HEK293 (cell line): ENCODE data around the gene ACSS1.

Source experiments
- CTCF ChIA-PET: fragments of 350-600 bp; formaldehyde crosslinking; extraction: SDS; loops from one replicate; lab custom pipeline; 2021; ENCODE audit warnings: antibody characterized with exemption; lab: Yijun Ruan, JAX
- POLR2A ChIA-PET: fragments of 300-600 bp; formaldehyde crosslinking; extraction: SDS; loops from one replicate; lab custom pipeline; 2020; ENCODE audit warnings: antibody characterized with exemption, inconsistent platforms; lab: Yijun Ruan, JAX
- H3K27ac ChIP-seq: fragments of 200-500 bp; sonication (Bioruptor generic); 2 replicates; pipeline ENCODE4 v1.5.1; 2014; ENCODE audit warnings: low read depth, low read length, control low read depth, inconsistent platforms; ENCODE audit errors: extremely low read depth
- H3K36me3 ChIP-seq, 2 experiments: fragments of 200-500 bp in 1 of 2; sonication (Bioruptor generic) in 1 of 2; 1 replicate in 1 of 2; 2 replicates in 1 of 2; pipeline ENCODE4 v1.5.1; 2014 to 2017; ENCODE audit warnings: inconsistent platforms in 2 of 2, low read length in 2 of 2; ENCODE audit not compliant: control insufficient read depth in 2 of 2, insufficient read depth in 1 of 2
- H3K4me1 ChIP-seq: fragments of 200-500 bp; sonication (Bioruptor generic); 2 replicates; pipeline ENCODE4 v1.5.1; 2014; ENCODE audit warnings: mild to moderate bottlenecking, low read length, inconsistent platforms; ENCODE audit not compliant: control insufficient read depth, insufficient read depth
- H3K4me3 ChIP-seq: 2 replicates; pipeline ENCODE4 v1.5.1; 2011; ENCODE audit warnings: low read depth, mild to moderate bottlenecking, control low read depth, low read length, moderate library complexity
- H3K9me3 ChIP-seq: fragments of 200-500 bp; sonication (Bioruptor generic); 2 replicates; pipeline ENCODE4 v1.5.1; 2014; ENCODE audit warnings: low read depth, low read length, inconsistent platforms; ENCODE audit not compliant: control insufficient read depth, insufficient read depth
- KLF9 ChIP-seq: fragments of 450-650 bp; formaldehyde crosslinking; IDR thresholded peaks from 2 replicates; pipeline ENCODE4 v1.5.1; 2016; ENCODE audit warnings: missing biosample characterization, missing genetic modification characterization, low read depth
- OSR2 ChIP-seq: fragments of 450-650 bp; formaldehyde crosslinking; IDR thresholded peaks from 2 replicates; pipeline ENCODE4 v1.5.1; 2016; ENCODE audit warnings: missing biosample characterization, missing genetic modification characterization
- SCRT1 ChIP-seq: fragments of 450-650 bp; formaldehyde crosslinking; IDR thresholded peaks from 2 replicates; pipeline ENCODE4 v1.5.1; 2016; ENCODE audit warnings: missing biosample characterization, missing genetic modification characterization, borderline replicate concordance
- ZFP3 ChIP-seq: fragments of 450-650 bp; formaldehyde crosslinking; IDR thresholded peaks from 2 replicates; pipeline ENCODE4 v1.5.1; 2016; ENCODE audit warnings: low read depth, missing biosample characterization, missing genetic modification characterization
- ZNF114 ChIP-seq: fragments of 450-650 bp; formaldehyde crosslinking; IDR thresholded peaks from 2 replicates; pipeline ENCODE4 v1.5.0; 2017; ENCODE audit warnings: missing biosample characterization, missing genetic modification characterization
- ZNF157 ChIP-seq: fragments of 450-650 bp; formaldehyde crosslinking; IDR thresholded peaks from 2 replicates; pipeline ENCODE4 v1.5.1; 2016; ENCODE audit warnings: missing biosample characterization, missing genetic modification characterization
- ZNF174 ChIP-seq: fragments of 450-650 bp; formaldehyde crosslinking; IDR thresholded peaks from 2 replicates; pipeline ENCODE4 v1.5.0; 2017; ENCODE audit warnings: missing biosample characterization, mild to moderate bottlenecking, missing genetic modification characterization
- ZNF248 ChIP-seq: fragments of 450-650 bp; formaldehyde crosslinking; IDR thresholded peaks from 2 replicates; pipeline ENCODE4 v1.5.1; 2017; ENCODE audit warnings: missing biosample characterization, missing genetic modification characterization
- ZNF623 ChIP-seq: fragments of 450-650 bp; formaldehyde crosslinking; IDR thresholded peaks from 2 replicates; pipeline ENCODE4 v1.5.1; 2016; ENCODE audit warnings: missing biosample characterization, missing genetic modification characterization
- ZNF792 ChIP-seq: fragments of 450-650 bp; formaldehyde crosslinking; IDR thresholded peaks from 2 replicates; pipeline ENCODE4 v1.5.1; 2016; ENCODE audit warnings: missing biosample characterization, missing genetic modification characterization
- ZNF843 ChIP-seq: fragments of 450-650 bp; formaldehyde crosslinking; IDR thresholded peaks from 2 replicates; pipeline ENCODE4 v1.5.1; 2016; ENCODE audit warnings: missing biosample characterization, missing genetic modification characterization
- TF ChIP-seq, protein P1 (sequence below): fragments of 450-650 bp; IDR thresholded peaks from 2 replicates; pipeline ENCODE4 v1.5.1; 2018; ENCODE audit warnings: missing biosample characterization, mild to moderate bottlenecking, missing genetic modification characterization
- TF ChIP-seq, protein P2 (sequence below): fragments of 450-650 bp; formaldehyde crosslinking; IDR thresholded peaks from 2 replicates; pipeline ENCODE4; 2016; ENCODE audit warnings: missing biosample characterization, missing genetic modification characterization
- TF ChIP-seq, protein P3 (sequence below): fragments of 450-650 bp; formaldehyde crosslinking; IDR thresholded peaks from 2 replicates; pipeline ENCODE4 v1.5.1; 2016; ENCODE audit warnings: missing biosample characterization, missing genetic modification characterization
- TF ChIP-seq, protein P4 (sequence below): fragments of 450-650 bp; formaldehyde crosslinking; IDR thresholded peaks from 2 replicates; pipeline ENCODE4 v1.5.0; 2017; ENCODE audit warnings: missing biosample characterization, missing genetic modification characterization, borderline replicate concordance
- TF ChIP-seq, protein P5 (sequence below): fragments of 450-650 bp; formaldehyde crosslinking; IDR thresholded peaks from 2 replicates; pipeline ENCODE4 v1.5.1; 2016; ENCODE audit warnings: missing biosample characterization, missing genetic modification characterization, borderline replicate concordance
- TF ChIP-seq, protein P6 (sequence below): fragments of 450-650 bp; formaldehyde crosslinking; optimal IDR thresholded peaks from 2 replicates; pipeline ENCODE3; 2016; ENCODE audit warnings: missing biosample characterization, mild to moderate bottlenecking, missing genetic modification characterization

Gene ACSS1

DNA sequence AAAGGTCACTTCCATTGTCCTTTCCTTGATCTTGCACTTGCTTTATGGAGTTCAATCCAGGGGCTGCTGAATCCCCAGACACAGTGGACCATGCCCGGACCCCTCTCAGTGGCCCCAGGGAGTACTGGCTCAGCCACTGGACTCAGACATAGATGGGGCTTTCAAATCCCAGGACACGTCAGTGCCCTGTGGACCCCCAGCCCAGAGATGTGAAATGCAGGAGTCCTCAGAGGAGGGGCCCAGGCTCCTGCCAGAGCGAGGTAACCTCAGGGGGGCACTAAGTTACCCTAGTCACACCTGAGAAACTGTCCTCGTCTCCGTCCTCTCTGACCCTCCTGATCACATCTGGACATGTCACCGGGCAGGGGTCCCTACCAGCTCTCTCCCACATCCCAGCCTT is 46.7 kb downstream of the ACSS1 start:
- Histone ChIP-seq H3K9me3 (no peaks in the 10 kb centered on the region), H3K27ac (no peak overlapping the region), H3K4me1 (no peaks in the 10 kb centered on the region), H3K4me3 (no peak overlapping the region), H3K36me3 (peaks cover 0 to 35% of the 10 kb centered on the region in 2 experiments; a peak in 1 of 3 replicates)
- POLR2A ChIA-PET, result no interaction called here
- no peak for TF ChIP-seq ZNF157
- CTCF ChIA-PET, result interaction anchor here (1.3 kb wide), 1 partner anchor 17 kb away, joined by 5 read pairs; no protein-coding TSS in a partner anchor

DNA sequence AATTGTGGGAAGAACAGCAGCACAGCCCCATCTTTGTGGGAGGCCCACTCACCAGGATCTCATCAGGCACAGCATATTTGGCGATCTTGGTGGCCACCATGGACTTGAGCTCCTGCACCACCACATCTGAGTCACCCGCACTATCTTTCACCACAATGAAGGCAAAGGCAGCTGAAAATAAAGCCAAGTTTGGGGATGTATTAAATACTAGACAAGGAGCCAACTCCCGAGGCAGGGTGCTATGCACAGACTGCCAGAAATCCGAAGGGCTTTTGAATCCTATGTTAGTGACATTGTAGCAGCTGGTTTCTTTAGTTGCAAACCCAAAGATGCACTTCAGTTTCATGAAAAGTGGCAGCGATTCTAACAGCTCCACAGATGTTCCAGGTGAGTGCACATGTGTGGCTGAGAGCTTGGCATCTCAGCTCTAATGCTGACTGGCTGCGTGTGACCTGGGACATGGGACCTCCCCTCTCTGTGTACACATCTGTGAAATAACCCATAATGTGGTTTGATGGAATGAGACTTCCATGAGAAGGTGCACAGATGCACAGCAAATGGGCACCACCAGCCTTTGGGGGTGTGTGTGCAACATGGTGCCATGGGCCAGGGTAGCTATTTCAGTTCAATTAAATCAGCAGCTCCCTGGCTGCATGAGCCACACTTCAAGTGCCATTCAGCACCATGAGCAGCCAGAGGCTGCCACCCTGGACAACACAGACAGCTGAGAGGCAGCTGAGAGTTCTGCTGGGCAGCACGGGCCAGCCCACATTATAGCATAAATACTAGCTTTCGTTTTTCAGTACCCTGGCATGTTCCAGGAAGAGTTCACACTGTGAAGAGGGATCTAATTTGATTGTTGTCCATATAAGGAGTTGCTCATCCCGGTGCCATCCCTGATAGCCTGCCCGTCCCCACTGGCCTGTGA is 48.5 kb downstream of the ACSS1 start:
- H3K4me3 ChIP-seq, result no peak overlapping the region
- no peaks in the 10 kb centered on the region for H3K9me3 ChIP-seq
- ChIA-PET CTCF (interaction anchor here (0.5 to 1.5 kb wide), 5 partner anchors 16 to 390 kb away, joined by 3 to 5 read pairs (median 3); no protein-coding TSS in a partner anchor), POLR2A (no interaction called here)
- H3K4me1 ChIP-seq, result no peaks in the 10 kb centered on the region
- TF ChIP-seq, protein P1, sequence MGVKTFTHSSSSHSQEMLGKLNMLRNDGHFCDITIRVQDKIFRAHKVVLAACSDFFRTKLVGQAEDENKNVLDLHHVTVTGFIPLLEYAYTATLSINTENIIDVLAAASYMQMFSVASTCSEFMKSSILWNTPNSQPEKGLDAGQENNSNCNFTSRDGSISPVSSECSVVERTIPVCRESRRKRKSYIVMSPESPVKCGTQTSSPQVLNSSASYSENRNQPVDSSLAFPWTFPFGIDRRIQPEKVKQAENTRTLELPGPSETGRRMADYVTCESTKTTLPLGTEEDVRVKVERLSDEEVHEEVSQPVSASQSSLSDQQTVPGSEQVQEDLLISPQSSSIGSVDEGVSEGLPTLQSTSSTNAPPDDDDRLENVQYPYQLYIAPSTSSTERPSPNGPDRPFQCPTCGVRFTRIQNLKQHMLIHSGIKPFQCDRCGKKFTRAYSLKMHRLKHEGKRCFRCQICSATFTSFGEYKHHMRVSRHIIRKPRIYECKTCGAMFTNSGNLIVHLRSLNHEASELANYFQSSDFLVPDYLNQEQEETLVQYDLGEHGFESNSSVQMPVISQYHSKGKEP (tag by site-specific recombination), result no peak
- TF ChIP-seq ZNF843 (tag by site-specific recombination), result no peak
- TF ChIP-seq ZNF174, result no peak
- no peak for TF ChIP-seq SCRT1 (tag by site-specific recombination)
- no peak for TF ChIP-seq ZNF792 (tag by site-specific recombination)
- TF ChIP-seq, protein P2, sequence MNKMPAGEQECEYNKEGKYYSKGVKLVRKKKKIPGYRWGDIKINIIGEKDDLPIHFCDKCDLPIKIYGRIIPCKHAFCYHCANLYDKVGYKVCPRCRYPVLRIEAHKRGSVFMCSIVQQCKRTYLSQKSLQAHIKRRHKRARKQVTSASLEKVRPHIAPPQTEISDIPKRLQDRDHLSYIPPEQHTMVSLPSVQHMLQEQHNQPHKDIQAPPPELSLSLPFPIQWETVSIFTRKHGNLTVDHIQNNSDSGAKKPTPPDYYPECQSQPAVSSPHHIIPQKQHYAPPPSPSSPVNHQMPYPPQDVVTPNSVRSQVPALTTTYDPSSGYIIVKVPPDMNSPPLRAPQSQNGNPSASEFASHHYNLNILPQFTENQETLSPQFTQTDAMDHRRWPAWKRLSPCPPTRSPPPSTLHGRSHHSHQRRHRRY (tag by site-specific recombination), result no peak
- TF ChIP-seq ZNF623 (tag by site-specific recombination), result no peak
- no peak for TF ChIP-seq KLF9 (tag by site-specific recombination)
- no peak for TF ChIP-seq ZNF114 (tag by site-specific recombination)
- TF ChIP-seq ZNF248 (tag by site-specific recombination), result no peak
- no peak for TF ChIP-seq ZFP3 (tag by site-specific recombination)
- TF ChIP-seq, protein P3, sequence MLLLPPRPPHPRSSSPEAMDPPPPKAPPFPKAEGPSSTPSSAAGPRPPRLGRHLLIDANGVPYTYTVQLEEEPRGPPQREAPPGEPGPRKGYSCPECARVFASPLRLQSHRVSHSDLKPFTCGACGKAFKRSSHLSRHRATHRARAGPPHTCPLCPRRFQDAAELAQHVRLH (tag by site-specific recombination), result no peak
- TF ChIP-seq, protein P4, sequence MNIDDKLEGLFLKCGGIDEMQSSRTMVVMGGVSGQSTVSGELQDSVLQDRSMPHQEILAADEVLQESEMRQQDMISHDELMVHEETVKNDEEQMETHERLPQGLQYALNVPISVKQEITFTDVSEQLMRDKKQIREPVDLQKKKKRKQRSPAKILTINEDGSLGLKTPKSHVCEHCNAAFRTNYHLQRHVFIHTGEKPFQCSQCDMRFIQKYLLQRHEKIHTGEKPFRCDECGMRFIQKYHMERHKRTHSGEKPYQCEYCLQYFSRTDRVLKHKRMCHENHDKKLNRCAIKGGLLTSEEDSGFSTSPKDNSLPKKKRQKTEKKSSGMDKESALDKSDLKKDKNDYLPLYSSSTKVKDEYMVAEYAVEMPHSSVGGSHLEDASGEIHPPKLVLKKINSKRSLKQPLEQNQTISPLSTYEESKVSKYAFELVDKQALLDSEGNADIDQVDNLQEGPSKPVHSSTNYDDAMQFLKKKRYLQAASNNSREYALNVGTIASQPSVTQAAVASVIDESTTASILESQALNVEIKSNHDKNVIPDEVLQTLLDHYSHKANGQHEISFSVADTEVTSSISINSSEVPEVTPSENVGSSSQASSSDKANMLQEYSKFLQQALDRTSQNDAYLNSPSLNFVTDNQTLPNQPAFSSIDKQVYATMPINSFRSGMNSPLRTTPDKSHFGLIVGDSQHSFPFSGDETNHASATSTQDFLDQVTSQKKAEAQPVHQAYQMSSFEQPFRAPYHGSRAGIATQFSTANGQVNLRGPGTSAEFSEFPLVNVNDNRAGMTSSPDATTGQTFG (tag by site-specific recombination), result no peak
- TF ChIP-seq, protein P5, sequence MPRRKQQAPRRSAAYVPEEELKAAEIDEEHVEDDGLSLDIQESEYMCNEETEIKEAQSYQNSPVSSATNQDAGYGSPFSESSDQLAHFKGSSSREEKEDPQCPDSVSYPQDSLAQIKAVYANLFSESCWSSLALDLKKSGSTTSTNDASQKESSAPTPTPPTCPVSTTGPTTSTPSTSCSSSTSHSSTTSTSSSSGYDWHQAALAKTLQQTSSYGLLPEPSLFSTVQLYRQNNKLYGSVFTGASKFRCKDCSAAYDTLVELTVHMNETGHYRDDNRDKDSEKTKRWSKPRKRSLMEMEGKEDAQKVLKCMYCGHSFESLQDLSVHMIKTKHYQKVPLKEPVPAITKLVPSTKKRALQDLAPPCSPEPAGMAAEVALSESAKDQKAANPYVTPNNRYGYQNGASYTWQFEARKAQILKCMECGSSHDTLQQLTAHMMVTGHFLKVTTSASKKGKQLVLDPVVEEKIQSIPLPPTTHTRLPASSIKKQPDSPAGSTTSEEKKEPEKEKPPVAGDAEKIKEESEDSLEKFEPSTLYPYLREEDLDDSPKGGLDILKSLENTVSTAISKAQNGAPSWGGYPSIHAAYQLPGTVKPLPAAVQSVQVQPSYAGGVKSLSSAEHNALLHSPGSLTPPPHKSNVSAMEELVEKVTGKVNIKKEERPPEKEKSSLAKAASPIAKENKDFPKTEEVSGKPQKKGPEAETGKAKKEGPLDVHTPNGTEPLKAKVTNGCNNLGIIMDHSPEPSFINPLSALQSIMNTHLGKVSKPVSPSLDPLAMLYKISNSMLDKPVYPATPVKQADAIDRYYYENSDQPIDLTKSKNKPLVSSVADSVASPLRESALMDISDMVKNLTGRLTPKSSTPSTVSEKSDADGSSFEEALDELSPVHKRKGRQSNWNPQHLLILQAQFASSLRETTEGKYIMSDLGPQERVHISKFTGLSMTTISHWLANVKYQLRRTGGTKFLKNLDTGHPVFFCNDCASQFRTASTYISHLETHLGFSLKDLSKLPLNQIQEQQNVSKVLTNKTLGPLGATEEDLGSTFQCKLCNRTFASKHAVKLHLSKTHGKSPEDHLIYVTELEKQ (tag by site-specific recombination), result no peak
- TF ChIP-seq, protein P6, sequence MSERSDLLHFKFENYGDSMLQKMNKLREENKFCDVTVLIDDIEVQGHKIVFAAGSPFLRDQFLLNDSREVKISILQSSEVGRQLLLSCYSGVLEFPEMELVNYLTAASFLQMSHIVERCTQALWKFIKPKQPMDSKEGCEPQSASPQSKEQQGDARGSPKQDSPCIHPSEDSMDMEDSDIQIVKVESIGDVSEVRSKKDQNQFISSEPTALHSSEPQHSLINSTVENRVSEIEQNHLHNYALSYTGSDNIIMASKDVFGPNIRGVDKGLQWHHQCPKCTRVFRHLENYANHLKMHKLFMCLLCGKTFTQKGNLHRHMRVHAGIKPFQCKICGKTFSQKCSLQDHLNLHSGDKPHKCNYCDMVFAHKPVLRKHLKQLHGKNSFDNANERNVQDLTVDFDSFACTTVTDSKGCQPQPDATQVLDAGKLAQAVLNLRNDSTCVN, result no peak
- TF ChIP-seq OSR2 (tag by site-specific recombination), result no peak
- H3K36me3 ChIP-seq, result peaks cover 0 to 35% of the 10 kb centered on the region in 2 experiments; a peak in 1 of 3 replicates
- no peak overlapping the region for H3K27ac ChIP-seq
